ENCODE results near the gene TEF.
"Not testable (repeated sequence)": the region's sequence is repeated elsewhere in the genome, so short reads cannot be mapped to it uniquely, and the experiment has no call there.

TEF gene

DNA sequence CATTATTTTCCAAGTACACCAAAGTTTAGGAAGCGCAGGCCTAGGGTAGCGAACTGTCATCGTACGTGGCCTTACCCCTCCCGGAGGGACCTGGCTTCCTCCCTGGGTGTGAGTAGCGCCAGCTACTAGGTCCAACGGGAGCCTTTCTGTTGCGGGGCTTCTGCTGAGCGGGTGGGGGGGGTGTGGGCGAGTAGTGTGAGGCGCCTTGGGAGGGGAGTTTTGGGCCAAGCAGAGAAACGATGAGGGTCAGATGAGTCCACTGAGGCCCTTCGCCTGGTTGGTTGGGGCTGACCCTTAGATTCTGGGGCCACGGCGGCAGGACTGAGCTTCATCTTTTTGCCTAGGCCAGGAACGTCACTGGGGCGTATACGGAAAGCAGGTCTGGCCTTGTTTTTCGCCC, 868 bp downstream of the TEF start:
- DNase-seq (ENCODE audit: low spot score): no peak

DNA sequence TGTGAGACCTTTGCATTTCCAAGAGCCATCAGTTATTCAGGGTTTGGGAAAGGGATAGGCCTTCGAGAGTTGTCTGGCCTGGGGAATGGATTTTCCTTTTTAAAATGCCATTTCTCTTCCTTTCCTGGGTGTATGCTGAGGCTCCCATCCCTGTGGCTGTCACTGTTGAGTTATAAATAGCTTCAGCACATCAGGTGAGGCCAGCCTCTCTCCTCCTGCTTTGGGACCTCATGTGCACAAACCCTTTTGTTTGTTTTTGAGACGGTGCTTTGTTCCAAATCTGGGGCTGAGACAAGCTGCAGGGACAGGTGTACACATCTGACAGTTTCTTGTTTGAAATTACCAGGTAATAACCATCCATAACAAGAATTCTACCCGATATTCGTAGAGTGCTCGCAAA, 1.3 kb downstream of the TEF start:
- DNase-seq (ENCODE audit: low spot score): no peak

DNA sequence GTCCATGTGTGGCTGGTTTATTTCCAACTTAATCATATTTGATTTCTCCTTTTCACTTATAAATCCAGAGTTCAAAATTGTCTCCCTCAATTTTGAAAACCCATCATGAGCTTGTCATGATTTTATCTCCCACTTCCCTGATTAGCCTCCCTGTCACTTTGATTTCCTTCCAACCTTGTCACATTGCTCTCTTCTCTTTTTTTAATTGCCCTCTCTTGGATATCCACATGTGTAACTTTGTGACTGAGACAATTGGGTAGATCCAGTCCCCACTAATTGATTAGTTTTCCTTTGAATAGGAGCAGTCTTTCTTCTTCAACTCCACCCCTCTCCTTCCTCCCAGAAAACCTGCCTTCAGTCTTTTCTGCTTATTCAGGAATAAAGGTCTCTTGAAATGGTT, 2.4 kb downstream of the TEF start:
- no peak for DNase-seq (ENCODE audit: low spot score)

DNA sequence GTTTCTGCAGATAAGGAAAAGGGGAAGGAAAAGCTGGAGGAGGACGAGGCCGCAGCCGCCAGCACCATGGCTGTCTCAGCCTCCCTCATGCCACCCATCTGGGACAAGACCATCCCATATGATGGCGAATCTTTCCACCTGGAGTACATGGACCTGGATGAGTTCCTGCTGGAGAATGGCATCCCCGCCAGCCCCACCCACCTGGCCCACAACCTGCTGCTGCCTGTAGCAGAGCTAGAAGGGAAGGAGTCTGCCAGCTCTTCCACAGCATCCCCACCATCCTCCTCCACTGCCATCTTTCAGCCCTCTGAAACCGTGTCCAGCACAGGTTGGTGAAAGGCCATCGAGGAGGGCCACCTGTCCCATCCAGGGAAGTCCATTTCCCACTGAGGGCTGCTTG, 5.6 kb downstream of the TEF start:
- no peak for DNase-seq (ENCODE audit: low spot score)

DNA sequence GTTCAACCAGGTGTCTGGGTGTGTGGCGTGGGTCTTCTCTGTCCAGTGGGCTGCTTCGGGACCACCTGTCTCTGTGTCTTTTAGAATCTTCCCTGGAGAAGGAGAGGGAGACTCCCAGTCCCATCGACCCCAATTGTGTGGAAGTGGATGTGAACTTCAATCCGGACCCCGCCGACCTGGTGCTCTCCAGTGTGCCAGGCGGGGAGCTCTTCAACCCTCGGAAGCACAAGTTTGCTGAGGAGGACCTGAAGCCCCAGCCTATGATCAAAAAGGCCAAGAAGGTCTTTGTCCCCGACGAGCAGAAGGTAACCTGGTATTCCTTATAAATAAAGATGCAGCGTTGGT, 12.2 kb downstream of the TEF start:
- no peak for DNase-seq (ENCODE audit: low spot score)

DNA sequence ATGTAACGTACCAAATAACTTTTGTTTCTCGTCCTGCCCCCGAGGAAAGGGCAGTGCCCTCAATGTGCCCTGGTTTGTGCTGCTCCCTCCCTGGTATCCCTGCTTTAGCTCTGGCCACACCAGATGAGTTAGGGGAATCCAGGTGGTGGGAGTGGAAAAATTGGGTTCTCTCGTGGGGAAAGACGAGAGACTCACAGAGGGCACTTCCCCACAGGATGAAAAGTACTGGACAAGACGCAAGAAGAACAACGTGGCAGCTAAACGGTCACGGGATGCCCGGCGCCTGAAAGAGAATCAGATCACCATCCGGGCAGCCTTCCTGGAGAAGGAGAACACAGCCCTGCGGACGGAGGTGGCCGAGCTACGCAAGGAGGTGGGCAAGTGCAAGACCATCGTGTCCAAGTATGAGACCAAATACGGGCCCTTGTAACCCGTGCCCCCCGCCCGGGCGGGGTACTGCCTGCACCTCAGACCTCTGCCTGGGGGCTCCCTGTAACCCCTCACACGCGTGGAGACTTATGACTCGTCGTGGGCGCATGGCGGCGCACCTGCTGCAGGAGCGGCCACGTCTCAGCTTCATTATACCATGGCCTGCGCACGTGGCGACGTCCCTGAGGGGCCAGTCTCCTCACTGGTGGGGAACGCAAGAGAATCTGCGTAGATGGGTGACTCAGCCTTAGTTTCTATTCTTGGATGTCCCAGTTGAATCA, 13.9 kb downstream of the TEF start:
- no peak for DNase-seq (ENCODE audit: low spot score)

DNA sequence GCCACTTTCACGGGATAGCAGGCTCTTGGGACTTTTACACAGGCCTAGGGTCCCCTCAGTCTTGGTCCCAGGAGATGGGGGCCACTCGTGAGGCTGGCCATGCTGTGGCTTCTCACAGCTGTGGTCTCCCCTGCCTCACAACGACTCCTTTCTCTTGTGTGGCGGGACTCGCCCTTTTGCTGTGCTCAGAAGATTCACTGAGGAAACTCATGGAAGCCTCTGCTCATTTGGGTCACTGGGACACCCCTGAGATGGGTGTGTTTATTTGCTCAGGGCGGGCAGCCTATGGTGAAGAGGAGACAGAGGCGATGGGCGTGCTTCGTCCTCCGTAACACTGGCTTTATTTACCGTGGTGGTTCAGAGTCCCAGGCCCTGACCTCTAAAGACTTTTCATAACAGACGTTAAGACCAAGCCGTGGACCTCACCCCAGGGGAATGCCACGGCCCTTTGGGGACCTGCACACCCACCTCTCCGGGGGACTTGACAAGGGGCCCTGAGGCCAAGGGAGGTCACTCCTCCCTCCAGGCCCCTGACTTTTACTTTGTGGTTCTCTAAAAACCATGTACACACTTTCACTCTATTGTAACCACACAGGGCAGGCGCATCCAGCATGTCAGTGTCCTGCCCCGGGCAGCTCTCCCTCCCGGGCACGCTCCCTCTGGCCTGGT, 15.5 kb downstream of the TEF start:
- peak; percentile 71 for DNase-seq (ENCODE audit: low spot score)

DNA sequence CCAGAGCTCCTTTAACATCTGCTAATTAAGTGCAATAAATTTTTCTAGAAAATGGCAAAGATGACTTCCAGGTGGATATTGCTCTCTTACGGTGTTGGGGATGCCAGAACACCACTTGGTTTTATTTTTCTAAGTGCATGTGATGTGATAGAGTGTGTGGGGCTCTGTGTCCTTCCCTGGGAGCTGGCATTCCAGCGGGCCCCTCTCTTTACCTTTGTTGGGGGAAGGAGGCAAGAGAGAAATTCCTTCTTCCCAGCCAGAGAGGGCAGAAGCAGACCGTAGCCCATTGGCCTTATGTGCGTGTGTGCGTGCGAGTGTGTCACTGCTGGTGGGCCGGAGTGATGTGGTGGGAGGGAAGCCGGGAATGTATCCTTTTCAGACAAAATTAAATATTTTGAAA, 17.2 kb downstream of the TEF start:
- DNase-seq (ENCODE audit: low spot score): no peak

DNA sequence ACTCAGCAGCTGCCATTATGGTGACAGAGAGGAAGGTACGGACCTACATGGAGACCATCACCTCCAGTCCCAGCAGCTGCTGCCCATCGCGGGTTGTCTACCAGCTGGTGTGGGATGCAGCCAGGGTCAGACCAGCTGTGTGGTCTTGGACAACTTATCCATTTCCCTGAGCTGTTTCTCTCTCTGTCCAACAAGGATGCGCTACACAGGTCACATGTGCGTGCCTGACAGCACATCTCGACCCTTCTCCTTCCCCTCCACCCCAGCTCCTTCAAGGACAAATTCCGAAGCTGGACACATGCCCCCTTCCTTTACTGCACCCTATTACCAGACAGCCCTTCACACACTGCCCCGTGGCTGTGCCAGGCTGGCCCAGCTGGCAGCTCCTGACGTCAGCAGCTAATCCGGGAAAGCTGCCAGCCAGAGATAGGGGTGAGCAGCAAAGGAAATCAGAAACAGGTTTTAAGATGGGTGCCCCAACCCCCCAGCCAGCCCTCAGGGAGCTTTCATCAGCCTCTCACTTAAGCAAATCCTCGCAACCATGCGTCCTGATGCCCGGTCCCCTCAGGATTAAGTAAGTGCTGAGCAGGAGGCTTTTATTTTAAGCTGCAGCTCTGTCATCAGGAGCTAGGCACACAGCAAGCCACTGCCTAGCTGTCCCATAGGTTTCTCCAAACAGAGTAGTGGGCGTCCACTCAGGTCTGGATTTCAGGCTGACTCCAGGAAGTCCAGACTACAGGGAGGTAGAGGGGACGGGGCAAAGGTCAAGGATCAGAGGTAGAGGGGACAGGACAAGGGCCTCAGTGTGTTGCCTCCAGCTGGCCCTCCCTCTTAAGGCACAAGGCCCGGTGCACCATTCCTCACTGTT, 20.3 kb downstream of the TEF start:
- no peak for DNase-seq (ENCODE audit: low spot score)

DNA sequence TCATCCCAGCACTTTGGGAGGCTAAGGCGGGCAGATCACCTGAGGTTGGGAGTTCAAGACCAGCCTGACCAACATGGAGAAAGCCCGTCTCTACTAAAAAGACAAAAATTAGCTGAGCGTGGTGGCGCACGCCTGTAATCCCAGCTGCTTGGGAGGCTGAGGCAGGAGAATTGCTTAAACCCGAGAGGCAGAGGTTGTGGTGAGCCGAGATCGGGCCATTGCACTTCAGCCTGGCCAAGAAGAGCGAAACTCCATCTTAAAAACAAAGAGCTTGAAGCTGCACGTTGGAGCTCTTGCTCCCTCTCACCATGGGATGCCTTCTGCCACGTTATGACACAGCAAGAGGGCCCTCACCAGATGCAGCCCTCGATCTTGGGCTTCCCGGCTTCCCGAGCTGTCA, 21.1 kb downstream of the TEF start:
- DNase-seq (ENCODE audit: low spot score): not testable (repeated sequence)

DNA sequence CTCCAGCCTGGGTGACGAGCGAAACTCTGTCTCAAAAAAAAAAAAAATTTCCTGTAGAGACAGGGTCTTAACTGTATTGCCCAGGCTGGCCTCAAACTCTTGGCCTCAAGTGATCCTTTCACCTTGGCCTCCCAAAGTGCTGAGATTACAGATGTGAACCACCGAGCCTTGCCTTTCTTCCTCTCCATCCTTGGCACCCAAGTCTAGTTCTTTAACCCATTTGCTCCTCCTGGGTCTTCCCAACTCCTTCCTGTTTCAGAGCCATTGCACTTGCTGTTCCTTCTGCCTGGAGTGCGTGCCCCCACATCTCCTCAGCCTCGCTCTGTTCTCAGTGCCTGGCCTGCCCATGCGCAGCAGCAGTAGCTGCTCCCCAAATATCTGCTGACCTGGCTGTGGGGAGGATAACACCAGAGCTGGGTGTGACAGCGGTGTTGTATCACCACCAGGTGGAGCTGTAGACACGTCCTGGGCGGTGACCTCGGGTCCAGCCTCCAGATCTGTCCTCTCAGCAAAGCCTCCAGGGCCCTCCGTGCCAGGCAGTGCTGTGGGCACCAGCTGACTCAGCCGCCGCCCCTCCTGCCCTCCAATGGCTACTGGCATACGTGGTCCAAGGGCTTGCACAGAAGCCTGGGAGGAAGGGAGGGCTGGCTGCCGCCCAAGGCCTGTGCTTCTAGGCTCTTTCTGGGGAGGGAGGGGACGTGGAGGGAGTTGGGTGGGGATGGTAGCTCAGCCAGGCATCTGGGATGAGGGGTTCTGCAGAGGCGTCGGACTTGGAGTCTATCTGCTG, 22.0 kb downstream of the TEF start:
- peak; percentile 98 for DNase-seq (ENCODE audit: low spot score)

DNA sequence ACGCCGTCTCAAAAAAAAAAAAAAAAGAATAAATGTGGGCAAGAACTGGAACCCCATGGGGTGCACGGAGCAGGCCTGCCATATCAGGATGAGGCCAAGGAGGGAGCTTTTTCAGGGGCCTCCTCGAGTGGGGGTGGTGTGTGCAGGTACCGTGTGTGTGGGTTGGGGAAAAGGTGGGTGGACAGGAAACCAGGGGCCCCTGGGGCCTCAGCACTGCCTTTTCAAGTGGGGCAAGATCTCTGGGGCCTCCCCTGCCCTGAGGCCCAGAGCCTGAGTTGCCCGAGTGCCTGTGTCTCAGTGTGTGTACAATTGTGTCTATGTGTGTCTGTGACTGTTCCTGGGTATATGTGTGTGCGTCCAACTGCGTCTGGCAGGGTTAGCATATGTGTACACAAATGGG, 23.8 kb downstream of the TEF start:
- no peak for DNase-seq (ENCODE audit: low spot score)

DNA sequence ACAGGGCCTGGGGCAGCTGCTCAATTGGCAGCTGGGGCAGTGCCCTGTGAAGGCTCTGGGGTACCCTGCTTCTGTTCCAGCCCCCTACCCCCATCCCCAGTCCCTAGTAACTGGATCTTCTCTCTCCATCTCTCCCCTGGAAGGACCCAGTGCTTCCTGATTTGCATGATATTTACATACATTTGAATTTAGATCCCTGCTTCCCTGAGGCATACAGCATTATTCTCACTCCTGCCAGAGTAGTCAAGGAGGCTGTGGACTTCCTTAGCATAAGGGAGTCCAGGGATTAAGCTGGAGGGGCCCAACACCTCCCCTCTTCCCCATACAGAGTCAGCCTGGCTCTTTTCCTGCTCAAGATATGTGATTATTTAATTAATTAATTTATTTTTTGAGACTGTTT, 24.7 kb downstream of the TEF start:
- no peak for DNase-seq (ENCODE audit: low spot score)

DNA sequence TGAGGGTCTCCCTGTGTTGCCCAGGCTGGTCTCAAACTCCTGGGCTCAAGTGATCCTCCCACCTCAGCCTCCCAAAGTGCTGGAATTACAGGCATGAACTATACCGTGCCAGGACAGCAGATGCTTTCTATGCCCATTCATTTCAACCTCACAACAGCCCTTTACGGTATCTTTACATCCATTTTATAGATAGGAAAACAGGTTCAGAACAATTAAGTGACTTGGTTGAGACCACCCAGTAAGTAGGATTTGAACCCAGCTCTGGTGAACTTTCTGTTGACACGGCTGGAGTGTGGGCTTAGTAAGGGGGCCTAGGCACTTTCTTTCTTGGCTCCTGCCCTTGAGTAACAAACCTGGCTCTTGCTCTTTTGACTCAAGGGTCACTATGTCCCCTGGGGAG, 25.7 kb downstream of the TEF start:
- no peak for DNase-seq (ENCODE audit: low spot score)

DNA sequence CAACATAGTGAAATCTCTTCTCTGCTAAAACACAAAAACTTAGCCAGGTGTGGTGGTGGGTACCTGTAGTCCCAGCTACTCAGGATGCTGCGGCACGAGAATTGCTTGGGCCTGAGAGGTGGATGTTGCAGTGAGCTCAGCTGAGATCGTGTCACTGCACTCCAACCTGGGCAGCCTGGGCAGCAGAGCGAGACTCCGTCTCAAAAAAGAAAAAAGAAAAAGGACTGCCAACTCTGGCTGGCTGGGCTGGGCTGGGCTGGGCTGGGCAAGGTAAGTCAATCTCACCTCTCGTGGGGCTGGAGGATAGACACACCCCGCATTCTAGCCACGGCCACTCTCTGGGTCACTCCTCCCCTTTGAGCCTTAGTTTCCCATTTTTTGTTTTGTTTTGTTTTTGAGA, 26.9 kb downstream of the TEF start:
- no peak for DNase-seq (ENCODE audit: low spot score)

DNA sequence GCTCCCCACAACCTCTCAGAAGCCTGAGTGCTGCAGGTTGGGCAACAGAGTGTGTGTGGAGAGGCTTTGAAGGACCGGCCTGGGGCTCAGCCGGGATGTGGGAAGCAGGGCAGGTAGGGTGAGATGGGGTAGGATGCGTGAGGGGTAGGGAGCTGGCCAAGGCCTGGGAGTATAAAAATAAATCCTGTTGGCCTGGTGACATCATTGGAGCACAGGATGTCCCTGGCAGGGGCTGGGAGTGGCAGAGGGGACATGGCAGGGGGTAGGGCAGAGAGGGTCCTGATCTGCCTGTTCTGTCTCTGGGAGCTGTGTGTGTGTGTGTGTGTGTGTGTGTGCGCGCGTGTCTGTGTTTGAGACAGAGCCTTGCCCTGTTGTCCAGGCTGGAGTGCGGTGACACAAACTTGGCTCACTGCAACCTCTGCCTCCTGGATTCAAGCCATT, 28.6 kb downstream of the TEF start:
- DNase-seq (ENCODE audit: low spot score): no peak

DNA sequence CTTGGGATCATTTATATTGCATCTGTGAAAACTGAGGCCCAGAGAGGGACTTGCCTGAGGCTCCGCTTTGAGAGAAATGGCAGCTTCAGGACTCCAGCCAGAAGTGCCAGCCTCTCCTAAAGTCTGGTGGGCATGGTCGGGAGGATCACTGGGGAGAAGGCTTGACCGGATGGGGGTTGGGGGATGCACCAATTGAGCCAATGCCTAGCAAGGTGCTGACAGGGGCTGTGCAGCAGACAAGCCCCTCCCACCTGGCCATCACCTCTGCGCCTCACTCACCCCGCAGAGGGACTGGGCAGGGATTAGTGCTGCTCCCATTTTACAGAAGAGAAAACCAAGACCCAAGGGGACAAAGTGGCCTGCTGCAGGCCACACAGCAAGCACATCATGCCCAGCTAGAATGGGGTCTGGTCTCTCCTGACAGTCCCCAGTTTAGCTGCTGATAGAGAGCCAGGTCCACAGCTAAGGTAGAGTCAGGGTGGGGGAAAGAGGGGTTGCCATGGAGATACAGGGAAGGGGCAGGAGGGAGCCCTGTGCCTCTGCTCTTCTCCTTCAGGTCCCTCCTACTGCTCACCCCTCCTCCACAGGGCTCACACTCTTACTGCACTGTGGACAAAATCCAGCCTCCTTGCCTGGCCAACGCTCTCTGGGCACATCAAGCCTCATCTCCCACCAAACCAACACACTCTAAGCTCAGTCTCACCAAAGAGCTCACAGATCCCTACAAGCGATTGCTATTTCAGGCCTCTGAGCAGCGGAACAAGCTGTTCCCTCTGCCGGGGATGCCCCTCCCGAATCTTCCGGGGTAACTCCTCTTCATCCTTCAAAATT, 29.5 kb downstream of the TEF start:
- DNase-seq (ENCODE audit: low spot score): no peak

DNA sequence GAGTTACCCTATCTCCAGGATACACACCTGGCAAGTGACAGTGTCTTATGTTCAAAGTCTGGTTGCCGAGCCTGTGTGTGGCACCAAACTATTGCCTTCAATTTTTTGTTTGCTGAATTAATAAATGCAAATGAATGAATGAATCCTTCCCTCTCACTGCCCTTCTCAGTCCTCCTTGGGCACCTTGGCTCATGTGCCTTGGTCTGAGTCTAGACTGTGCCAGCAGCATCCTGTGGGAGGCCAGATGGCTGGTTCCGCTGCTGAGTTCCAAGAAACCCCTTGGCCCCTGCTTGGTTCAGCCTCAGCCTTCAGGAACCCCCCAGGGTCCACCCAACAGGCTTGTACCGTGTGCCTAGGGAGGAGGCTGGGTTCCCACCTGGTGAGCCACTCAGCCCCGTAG, 33.8 kb downstream of the TEF start:
- DNase-seq (ENCODE audit: low spot score): no peak

DNA sequence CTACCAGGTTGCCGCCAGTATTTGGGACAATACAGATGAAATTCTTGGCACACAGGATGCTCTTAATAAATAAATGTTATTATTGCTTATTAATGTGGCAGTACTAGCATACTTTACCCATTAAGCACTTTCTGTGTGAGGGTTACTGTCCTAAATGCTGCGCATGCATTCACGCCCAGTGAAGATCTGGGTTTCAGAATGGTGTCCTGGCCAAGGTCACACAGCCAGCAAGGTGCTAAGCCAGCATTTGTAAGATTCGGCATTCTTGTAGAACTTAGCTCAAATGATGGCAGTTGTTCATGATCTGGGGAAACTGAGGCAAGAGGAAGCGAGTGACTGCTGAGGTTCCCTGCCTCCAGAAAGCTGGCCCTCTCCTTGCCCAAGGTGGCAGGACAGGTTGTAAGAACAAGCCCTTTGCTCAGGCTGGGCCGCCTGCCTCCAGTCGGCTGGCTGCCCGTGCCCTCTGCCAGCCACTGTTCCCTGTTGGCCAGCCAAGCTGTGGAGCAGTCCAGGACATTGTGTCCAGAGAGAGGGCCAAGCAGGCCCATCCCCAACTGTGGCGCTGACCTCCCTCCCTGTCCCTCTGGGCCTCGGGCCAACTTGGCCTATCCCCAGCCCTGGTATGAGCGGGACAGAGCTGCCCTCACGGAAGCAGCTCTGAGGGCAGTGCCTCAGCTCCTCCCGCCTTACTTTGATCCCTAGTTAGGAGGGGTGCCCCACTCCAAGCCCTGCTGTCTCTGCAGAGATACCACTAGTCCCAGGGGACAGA, 36.1 kb downstream of the TEF start:
- no peak for DNase-seq (ENCODE audit: low spot score)

DNA sequence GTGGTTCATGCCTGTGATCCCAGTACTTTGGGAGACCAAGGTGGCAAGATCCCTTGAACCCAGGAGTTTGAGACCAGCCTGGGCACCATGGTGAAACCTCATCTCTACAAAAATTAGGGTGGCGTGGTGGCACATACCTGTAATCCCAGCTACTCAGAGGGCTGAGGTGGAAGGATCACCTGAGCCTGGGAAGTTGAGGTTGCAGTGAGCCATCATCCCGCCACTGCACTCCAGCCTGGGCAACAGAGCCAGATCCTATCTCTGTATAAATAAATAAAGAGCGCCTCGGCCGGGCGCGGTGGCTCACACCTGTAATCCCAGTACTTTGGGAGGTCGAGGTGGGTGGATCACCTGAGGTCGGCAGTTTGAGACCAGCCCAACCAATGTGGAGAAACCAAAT, 37.0 kb downstream of the TEF start:
- no peak for DNase-seq (ENCODE audit: low spot score)
